ENCODE results near the gene CNDP2. TPM values are rescaled to one million over a fixed set of nuclear protein-coding genes. Genes with fewer than 3 reads are reported as not detected.
"Not testable (repeated sequence)": the region's sequence is repeated elsewhere in the genome, so short reads cannot be mapped to it uniquely, and the experiment has no call there.

The CNDP2 gene
- total RNA-seq, 1 donor from 2014 or later = 58.0 TPM

DNA sequence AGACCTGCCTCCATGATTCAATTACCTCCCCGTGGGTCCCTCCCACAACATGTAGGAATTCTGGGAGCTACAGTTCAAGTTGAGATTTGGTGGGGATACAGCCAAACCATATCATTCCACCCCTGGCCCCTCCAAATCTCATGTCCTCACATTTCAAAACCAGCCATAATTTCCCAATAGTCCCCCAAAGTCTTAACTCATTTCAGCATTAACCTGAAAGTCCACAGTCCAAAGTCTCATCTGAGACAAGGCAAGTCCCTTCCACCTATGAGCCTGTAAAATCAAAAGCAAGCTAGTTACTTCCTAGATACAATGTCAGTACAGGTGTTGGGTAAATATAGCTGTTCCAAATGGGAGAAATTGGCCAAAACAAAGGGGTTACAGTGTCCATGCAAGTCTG is 69.0 kb downstream of the CNDP2 start:
- not testable (repeated sequence) for DNase-seq (ENCODE audit: low read depth)

DNA sequence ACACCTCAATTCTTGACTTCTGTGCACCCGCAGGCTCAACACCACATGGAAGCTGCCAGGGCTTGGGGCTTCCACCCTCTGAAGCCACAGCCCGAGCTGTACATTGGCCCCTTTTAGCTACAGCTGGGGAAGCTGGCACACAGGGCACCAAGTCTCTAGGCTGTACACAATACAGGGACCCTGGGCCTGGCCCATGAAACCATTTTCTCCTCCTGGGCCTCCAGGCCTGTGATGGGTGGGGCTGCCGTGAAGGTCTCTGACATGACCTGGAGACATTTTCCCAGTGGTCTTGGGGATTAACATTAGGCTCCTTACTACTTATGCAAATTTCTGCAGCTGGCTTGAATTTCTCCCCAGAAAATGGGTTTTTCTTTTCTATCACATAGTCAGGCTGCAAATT is 69.8 kb downstream of the CNDP2 start:
- not testable (repeated sequence) for DNase-seq (ENCODE audit: low read depth)

DNA sequence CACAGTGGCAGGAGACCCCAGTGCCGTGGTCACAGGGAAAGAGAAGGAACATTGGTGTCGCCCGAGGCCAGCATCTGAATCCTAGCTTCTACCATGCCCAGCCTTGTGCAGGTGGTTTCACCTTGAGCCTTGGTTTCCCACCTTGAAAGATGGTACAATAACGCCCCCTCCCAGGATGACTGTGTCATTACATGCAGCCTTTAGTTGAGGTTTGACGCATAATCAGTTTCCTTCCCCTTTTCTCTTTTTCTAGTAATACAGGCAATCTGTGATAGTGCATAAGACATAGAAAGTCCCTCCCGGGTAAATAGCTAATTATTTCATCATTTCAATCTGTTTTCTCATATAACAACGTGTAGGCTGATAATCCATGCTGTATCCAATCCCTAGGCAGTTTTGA is 71.7 kb downstream of the CNDP2 start:
- DNase-seq (ENCODE audit: low read depth) = no peak

DNA sequence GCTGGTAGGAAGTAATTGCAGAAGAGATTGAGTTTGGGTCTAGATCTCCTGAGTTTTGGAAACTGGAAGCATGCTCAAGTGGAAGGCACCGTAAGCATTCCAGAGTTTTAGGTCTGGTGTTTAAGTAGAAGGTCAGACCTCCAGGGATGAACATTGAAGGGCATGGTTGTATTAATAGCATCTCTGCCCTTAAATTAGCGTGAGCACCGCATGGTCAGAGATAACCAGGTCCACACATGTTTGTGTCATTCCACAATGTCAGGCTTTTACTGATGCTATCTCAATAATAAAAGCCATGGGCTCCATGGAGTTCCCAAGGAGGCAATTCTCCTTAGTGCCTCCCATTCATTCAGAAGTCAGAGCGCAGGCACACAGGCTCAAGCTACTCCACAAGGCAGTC is 73.2 kb downstream of the CNDP2 start:
- no peak for DNase-seq (ENCODE audit: low read depth)

DNA sequence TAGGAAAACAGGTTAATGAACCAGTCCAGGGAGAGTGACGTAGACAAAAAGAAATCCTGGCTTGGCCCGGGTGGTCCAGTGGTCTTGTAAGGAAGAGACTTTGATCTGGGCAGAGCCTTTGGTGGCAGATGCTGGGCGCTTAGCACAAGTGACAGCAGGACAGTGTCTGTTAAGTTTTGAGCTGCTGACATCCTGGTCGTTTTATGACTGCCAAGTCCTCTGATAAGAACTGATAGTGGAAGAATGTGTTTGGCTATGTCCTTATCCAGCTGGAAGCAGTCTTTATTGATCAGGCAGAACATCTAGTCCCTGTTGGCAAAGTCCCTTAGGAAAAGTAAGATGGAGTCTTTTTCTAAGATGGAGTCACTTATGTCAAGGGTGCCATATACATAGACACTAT is 74.1 kb downstream of the CNDP2 start:
- DNase-seq (ENCODE audit: low read depth) = no peak

DNA sequence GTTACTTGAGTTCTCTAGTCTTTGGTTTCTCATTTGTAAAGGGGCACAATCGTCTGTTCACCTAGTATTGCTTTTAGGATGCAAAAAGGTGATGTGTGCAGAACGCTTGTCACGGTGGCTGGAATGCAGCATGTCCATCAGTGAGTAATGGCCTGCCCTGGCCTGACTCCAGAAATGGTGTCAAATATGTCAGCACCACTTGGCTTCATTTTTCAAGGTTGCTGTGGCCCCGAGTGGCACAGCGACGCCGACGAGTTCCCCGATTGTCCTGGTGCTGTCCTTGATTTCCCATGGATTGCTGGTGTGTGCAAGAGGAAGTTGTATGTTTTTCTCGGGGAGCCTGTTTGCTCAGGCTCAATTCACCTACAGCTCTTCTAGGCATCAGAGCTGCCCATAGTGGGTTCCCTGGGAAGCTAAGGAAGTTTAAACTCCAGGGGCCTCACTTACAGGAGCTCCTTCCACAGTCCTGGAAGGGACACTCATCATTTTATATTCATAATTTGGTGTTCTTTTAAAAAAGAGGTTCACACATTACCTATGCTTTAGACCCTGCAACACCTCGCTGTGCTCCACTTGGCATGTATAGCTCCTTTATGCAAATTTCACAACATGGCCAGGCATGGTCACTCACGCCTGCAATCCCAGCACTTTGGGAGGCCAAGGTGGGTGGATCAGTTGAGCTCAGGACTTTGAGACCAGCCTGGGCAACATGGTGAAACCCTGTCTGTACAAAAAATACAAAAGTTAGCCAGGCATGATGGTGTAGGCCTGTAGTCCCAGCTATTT is 75.9 kb downstream of the CNDP2 start:
- no peak for DNase-seq (ENCODE audit: low read depth)

DNA sequence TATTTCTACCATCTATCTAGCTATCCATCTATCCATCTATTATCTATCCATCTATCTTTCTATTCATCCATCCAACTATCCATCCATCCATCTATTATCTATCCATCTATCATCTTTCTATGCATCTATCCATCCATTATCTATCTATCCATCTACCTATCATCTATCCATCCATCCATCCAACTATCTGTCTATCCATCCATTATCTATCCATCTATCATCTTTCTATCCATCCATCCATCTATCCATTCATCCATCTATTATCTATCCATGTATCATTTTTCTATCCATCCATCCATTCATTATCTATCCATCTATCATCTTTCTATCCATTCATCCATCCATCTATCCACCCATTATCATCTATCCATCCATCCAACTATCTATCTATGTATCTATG is 76.9 kb downstream of the CNDP2 start:
- no peak for DNase-seq (ENCODE audit: low read depth)

Other genes with a start within 250 kb of the CNDP2 start
- gene CYB5A, start 204.4 kb upstream of the CNDP2 start, total RNA-seq = 48.7 and 66.2 TPM in 2 replicates
- gene C18orf63, start 180.5 kb upstream of the CNDP2 start, total RNA-seq = not detected in 2 replicates
- gene DIPK1C, start 39.1 kb upstream of the CNDP2 start, total RNA-seq = not detected in 2 replicates
- gene CNDP1, start 38.1 kb downstream of the CNDP2 start, total RNA-seq = not detected in 2 replicates
- gene ZNF407, start 101.5 kb downstream of the CNDP2 start, total RNA-seq = 7.0 and 7.2 TPM in 2 replicates